HG03039 (cell line): Measurements from ENCODE around the gene KLHL7.

ENCODE experiments used
- ATAC-seq: cut with Tn5 transposase; IDR thresholded peaks from one replicate; pipeline ENCODE4 v1.9.1; 2021; ENCODE audit warnings: mild to moderate bottlenecking, moderate library complexity; ENCODE audit not compliant: unreplicated experiment

Gene KLHL7, protein sequence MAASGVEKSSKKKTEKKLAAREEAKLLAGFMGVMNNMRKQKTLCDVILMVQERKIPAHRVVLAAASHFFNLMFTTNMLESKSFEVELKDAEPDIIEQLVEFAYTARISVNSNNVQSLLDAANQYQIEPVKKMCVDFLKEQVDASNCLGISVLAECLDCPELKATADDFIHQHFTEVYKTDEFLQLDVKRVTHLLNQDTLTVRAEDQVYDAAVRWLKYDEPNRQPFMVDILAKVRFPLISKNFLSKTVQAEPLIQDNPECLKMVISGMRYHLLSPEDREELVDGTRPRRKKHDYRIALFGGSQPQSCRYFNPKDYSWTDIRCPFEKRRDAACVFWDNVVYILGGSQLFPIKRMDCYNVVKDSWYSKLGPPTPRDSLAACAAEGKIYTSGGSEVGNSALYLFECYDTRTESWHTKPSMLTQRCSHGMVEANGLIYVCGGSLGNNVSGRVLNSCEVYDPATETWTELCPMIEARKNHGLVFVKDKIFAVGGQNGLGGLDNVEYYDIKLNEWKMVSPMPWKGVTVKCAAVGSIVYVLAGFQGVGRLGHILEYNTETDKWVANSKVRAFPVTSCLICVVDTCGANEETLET

GRCh38 chr7:23105644-23106056, at the start of gene KLHL7:
KLHL7 (plus strand) TSS chr7:23105785; CDS start chr7:23106027, 242 bp downstream.
- ATAC-seq, result peak; percentile 97

GRCh38 chr7:23058408-23059096, 47.0 kb upstream of the KLHL7 start:
- no peak for ATAC-seq

DNA sequence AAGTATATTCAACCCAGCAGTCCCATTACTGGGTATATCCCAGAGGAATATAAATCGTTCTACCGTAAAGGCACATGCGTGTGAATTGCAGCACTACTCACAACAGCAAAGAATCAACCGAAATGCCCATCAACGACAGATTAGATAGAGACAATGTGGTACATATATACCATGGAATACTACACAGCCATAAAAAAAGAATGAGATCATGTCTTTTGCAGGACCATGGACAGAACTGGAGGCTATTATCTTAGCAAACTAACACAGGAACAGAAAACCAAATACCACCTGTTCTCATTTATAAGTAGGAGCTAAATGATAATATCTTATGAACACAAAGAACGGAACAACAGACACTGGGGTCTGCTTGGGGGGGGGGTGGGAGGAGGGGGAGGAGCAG, 44.3 kb upstream of the KLHL7 start:
- ATAC-seq, result no peak

DNA sequence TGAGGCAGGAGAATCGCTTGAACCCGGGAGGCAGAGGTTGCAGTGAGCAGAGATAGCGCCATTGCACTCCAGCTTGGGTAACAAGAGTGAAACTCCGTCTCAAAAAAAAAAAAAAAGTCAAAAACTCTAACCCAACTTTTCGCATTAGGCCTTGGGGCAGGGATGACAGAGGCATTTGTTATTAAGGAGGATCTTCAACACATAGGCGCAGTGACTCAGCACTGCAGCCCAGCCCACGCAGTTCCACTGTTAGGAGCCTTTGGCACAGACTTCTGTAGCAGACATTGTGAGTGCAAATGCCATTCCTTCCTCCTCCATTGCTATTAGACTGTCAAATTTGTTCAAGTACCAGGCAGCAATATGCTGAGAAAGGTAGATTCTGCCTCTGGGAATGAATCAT, 43.1 kb upstream of the KLHL7 start:
- no peak for ATAC-seq

- no peak for ATAC-seq
Measured at GRCh38 chr7:23065974-23066373, 39.6 kb upstream of the KLHL7 start.

GRCh38 chr7:23067271-23067670, 38.3 kb upstream of the KLHL7 start:
- ATAC-seq, result no peak

- no peak for ATAC-seq
Measured at GRCh38 chr7:23072048-23072447, 33.5 kb upstream of the KLHL7 start.

DNA sequence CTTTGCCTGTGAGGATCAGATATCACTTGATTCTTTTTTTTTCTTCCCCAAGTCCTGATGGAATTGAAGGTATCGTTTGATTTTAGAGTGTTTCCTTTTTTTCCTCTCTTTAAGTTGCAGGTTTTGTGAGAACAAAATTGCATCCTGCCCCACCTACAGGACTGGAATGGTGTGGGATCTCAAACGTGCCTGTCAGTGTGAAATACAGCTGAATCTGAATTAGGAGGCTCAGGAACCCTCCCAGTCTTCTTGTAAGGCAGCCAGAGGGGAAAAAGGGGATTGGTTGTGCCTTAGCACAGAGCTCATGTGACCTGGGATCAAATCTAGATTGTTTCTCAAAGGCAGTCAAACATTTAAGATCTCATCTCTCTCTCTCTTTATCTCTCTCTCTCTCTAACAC, 32.7 kb upstream of the KLHL7 start:
- no peak for ATAC-seq

DNA sequence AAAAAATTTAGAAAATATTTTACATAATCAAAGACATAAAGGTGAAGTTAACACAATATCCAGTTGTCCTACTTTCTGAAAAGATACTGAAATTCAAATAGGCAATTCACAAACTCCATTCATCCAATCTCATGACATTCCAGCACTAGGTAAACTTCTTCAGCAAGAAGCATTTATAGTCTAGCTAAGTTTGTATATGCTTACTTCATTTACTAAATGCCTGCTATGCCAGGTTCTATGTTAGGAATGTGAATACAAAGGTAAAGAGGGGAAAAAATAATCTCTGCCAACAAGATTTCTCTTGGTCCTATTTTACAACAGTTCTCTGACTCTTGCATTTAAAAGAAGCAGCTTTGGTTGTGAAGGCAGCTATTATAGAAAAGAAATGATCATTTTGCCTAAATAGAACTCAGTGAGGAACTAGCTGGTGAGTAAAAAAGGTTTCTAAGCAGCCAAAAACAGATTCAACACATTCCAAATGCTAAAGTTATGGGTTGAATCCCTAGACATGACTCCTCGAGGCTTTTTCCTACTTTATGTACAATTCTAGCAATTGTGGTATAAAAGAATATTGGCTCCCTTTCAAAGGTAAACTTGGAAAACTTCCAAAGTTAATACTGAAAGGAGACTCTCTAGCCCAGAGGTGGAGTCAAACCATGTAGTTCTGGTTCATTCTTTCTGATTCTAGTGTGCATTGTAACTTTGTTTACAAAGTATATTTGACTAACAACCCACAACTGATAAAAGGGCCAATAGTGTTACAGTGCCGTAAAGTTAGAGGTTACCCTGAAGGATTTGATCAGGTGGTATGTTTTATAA, 30.9 kb upstream of the KLHL7 start:
- no peak for ATAC-seq

- no peak for ATAC-seq
Measured at GRCh38 chr7:23075571-23075970, 30.0 kb upstream of the KLHL7 start.

- no peak for ATAC-seq
Measured at GRCh38 chr7:23076772-23077171, 28.8 kb upstream of the KLHL7 start.

DNA sequence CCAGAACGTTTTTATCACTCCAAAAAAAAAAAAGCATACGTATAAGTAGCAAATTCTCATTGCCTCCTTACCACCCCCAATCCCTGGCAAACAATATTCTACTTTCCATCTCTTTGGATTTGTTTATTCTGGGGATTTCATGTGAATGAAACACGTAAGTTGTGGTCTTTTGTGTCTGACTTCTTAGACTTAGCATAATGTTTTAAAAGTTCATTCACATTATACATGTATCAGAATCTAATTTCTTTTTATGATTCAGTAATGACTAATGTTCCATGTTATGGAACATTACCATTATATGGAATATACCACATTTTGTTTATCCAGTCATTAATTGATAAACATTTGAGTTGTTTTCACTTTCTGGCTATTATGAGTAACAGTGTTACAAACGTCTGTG, 12.5 kb upstream of the KLHL7 start:
- ATAC-seq, result no peak

DNA sequence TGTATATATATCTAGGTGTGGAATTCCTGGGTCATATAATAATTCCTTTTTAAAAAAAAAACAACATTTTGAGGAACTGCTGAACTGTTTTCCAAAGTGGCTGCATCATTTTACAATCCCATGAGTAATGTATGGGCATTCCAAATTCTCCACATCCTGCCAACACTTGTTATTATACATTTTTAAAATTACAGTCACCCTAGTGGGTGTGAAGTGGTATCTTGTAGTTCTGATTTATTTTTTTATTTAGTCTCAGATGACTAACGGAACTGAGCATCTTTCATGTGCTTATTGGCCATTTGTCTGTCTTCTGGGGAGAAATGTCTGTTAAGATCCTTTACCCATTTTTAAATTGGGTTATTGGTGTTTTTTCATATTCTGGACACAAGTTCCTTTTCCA, 12.0 kb upstream of the KLHL7 start:
- ATAC-seq, result no peak

- no peak for ATAC-seq
Measured at GRCh38 chr7:23096518-23097290, 8.9 kb upstream of the KLHL7 start.

- no peak for ATAC-seq
Measured at GRCh38 chr7:23098029-23098428, 7.6 kb upstream of the KLHL7 start.

DNA sequence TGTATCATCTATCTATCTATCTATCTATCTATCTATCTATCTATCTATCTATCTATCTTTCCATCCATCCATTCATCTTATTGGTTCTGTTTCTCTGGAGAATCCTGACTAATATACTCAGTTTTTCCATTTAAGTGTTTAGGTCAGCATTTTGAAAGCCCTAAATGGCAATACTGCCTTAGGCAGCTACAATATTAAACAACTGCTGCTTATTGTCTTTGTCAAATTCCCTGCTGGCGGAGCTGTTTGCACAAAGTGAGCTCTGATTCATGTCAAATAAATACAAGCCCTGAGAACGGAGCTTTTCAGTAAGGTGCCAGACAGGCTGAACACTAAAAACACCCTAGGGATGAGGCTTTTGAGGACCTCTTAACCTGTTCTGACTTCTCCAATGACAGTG, 7.1 kb upstream of the KLHL7 start:
- no peak for ATAC-seq

DNA sequence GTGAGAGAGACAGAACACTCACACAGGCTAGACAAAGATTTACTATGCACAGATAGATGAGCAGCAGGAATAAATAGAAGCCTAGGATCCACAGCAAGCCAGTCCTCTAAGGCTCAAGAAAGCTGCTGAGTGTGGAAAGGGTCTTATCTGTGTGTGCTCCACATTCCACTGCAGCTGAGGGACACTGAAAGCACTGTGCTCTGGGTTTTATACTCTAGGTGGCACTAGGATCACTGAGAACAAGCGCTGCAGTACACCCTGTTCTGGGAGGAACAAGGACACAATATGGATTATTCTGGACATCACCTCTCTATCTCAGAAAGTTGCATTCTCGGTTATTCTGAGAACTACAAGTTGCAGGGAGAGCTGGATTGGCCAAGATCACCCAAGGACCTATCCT, 4.9 kb upstream of the KLHL7 start:
- ATAC-seq, result no peak

GRCh38 chr7:23105086-23105643, 420 bp upstream of the KLHL7 start:
- ATAC-seq, result peak; percentile 8

- peak; percentile 22 for ATAC-seq
Measured at GRCh38 chr7:23106057-23106822, 655 bp downstream of the KLHL7 start.
